GM23338 (cell line): ENCODE results near the gene CANT1. TPM values are rescaled to one million over a fixed set of nuclear protein-coding genes. Genes with fewer than 3 reads are reported as not detected.

Experiments
- ATAC-seq: fragments of 200-7000 bp; cut with Tn5 transposase; 3 replicates; pipeline ENCODE4 v1.9.1; 2020
- DNase-seq: peaks from one replicate; pipeline ENCODE4 v3.0.0-alpha.2; 2015; ENCODE audit warnings: low spot score
- H2AFZ ChIP-seq: fragments of 200-600 bp; sonication (generic); 2 replicates; pipeline ENCODE4 v1.8.0; 2016; ENCODE audit warnings: antibody characterized with exemption, mild to moderate bottlenecking, moderate library complexity
- H3F3A ChIP-seq: fragments of 200-600 bp; sonication (generic); replicated peaks from 2 replicates; pipeline ENCODE4 v1.8.0; 2017; ENCODE audit warnings: antibody characterized with exemption, mixed run types, low read depth
- H3K27ac ChIP-seq: fragments of 200-600 bp; sonication (generic); 2 replicates; pipeline ENCODE4 v1.6.1; 2016; ENCODE audit warnings: low read depth
- H3K27me3 ChIP-seq: fragments of 200-600 bp; sonication (generic); 2 replicates; pipeline ENCODE4 v1.8.0; 2016; ENCODE audit warnings: mild to moderate bottlenecking, mixed run types, moderate library complexity; ENCODE audit not compliant: insufficient read depth
- H3K36me3 ChIP-seq: fragments of 200-600 bp; sonication (generic); 2 replicates; pipeline ENCODE4 v1.8.0; 2016; ENCODE audit warnings: mild to moderate bottlenecking; ENCODE audit not compliant: insufficient read depth
- H3K4me1 ChIP-seq: fragments of 200-600 bp; sonication (generic); 2 replicates; pipeline ENCODE4 v1.8.0; 2016; ENCODE audit warnings: mild to moderate bottlenecking, moderate library complexity; ENCODE audit not compliant: insufficient read depth
- H3K4me2 ChIP-seq: fragments of 200-600 bp; sonication (generic); 2 replicates; pipeline ENCODE4 v1.7.1; 2017; ENCODE audit warnings: mixed run types
- H3K4me3 ChIP-seq: fragments of 200-600 bp; sonication (generic); 2 replicates; pipeline ENCODE4 v1.6.1; 2016; ENCODE audit warnings: mixed run types
- H3K79me2 ChIP-seq: fragments of 200-600 bp; sonication (generic); replicated peaks from 2 replicates; pipeline ENCODE4 v1.8.0; 2017; ENCODE audit warnings: mild to moderate bottlenecking; ENCODE audit not compliant: insufficient read depth
- H3K9me2 ChIP-seq: fragments of 200-600 bp; sonication (generic); 2 replicates; pipeline ENCODE4 v1.8.0; 2017; ENCODE audit not compliant: insufficient read depth
- H4K20me1 ChIP-seq: fragments of 200-600 bp; sonication (generic); replicated peaks from 2 replicates; pipeline ENCODE4 v1.8.0; 2017; ENCODE audit warnings: mild to moderate bottlenecking; ENCODE audit not compliant: insufficient read depth
- H3K27ac Mint-ChIP-seq: 2 replicates; pipeline ENCODE4 v1.8.0; 2020; ENCODE audit warnings: inconsistent platforms, mild to moderate bottlenecking, moderate library complexity, mixed read lengths
- H3K27me3 Mint-ChIP-seq: 3 replicates; pipeline ENCODE4 v1.8.0; 2022; ENCODE audit warnings: low read depth, mild to moderate bottlenecking, moderate library complexity, mixed read lengths, inconsistent platforms; ENCODE audit not compliant: insufficient read depth, poor library complexity
- H3K36me3 Mint-ChIP-seq: 3 replicates; pipeline ENCODE4 v1.8.0; 2021; ENCODE audit warnings: low read depth, mild to moderate bottlenecking, inconsistent platforms, moderate library complexity, mixed read lengths
- H3K4me1 Mint-ChIP-seq: 3 replicates; pipeline ENCODE4 v1.8.0; 2020; ENCODE audit warnings: mild to moderate bottlenecking, inconsistent platforms, mixed read lengths
- H3K4me3 Mint-ChIP-seq: 3 replicates; pipeline ENCODE4 v1.8.0; 2021; ENCODE audit warnings: moderate library complexity, mild to moderate bottlenecking, inconsistent platforms, mixed read lengths
- H3K9me3 Mint-ChIP-seq: 3 replicates; pipeline ENCODE4 v1.8.0; 2020; ENCODE audit warnings: moderate library complexity, mild to moderate bottlenecking, inconsistent platforms, mixed read lengths
- CREB1 ChIP-seq: fragments of 250-450 bp; sonication (Bioruptor Pico); IDR thresholded peaks from 2 replicates; pipeline ENCODE4 v1.5.0; 2020; ENCODE audit warnings: low read depth, mild to moderate bottlenecking, moderate library complexity
- CTCF ChIP-seq, 2 experiments: fragments of 200-600 bp in 1 of 2; sonication (generic) in 1 of 2; conservative IDR thresholded peaks; 2 replicates each; pipeline versions ENCODE4 v1.5.1 to v1.6.1; 2016 to 2017; ENCODE audit warnings: antibody characterized with exemption in 2 of 2, low read depth in 2 of 2, mild to moderate bottlenecking in 2 of 2, moderate library complexity in 1 of 2
- EZH2 ChIP-seq: fragments of 200-600 bp; sonication (generic); IDR thresholded peaks from one replicate; pipeline ENCODE4 v1.8.0; 2017; ENCODE audit warnings: antibody characterized with exemption, mild to moderate bottlenecking, low read depth; ENCODE audit not compliant: unreplicated experiment
- EZH2phosphoT487 ChIP-seq: fragments of 200-600 bp; sonication (generic); IDR thresholded peaks from one replicate; pipeline ENCODE4 v1.8.1; 2018; ENCODE audit warnings: antibody characterized with exemption; ENCODE audit not compliant: unreplicated experiment
- JUNB ChIP-seq: IDR thresholded peaks from one replicate; pipeline ENCODE4 v1.6.1; 2016; ENCODE audit warnings: antibody characterized with exemption; ENCODE audit not compliant: unreplicated experiment
- STAT1 ChIP-seq: IDR thresholded peaks from one replicate; pipeline ENCODE4 v1.6.1; 2016; ENCODE audit warnings: antibody characterized with exemption; ENCODE audit not compliant: unreplicated experiment
- ZNF114 ChIP-seq: fragments of 250-450 bp; sonication (Bioruptor Pico); IDR thresholded peaks from 2 replicates; pipeline ENCODE4 v1.5.0; 2020; ENCODE audit warnings: mild to moderate bottlenecking, moderate library complexity
- ZNF331 ChIP-seq: fragments of 250-450 bp; sonication (Bioruptor Pico); IDR thresholded peaks from 2 replicates; pipeline ENCODE4 v1.5.0; 2020; ENCODE audit warnings: low read depth, mild to moderate bottlenecking, moderate library complexity
- polyA plus RNA-seq: library from polyadenylated mRNA; unstranded; fragments of >200 nt; fragmentation: Nextera tagmentation; extraction: Ambion mirVana; gene quantifications from 2 replicates; pipeline ENCODE4 v1.2.1, GENCODE V29; 2016
- total RNA-seq: library from RNA; depleted of rRNA; stranded (reverse); fragments of >200 nt; shearing (Covaris generic); gene quantifications from 2 replicates; pipeline ENCODE4 v1.2.3, GENCODE V29; 2014
- TF ChIP-seq, protein P1 (sequence below): IDR thresholded peaks from 2 replicates; pipeline ENCODE4 v1.6.1; 2016; ENCODE audit warnings: antibody characterized with exemption
- TF ChIP-seq, protein P2 (sequence below): IDR thresholded peaks from one replicate; pipeline ENCODE4 v1.6.1; 2018; ENCODE audit warnings: antibody characterized with exemption; ENCODE audit not compliant: unreplicated experiment

The CANT1 gene
- total and polyA plus RNA-seq, 2 experiments from 2014 or later, result 5.9 to 38.8 TPM

DNA sequence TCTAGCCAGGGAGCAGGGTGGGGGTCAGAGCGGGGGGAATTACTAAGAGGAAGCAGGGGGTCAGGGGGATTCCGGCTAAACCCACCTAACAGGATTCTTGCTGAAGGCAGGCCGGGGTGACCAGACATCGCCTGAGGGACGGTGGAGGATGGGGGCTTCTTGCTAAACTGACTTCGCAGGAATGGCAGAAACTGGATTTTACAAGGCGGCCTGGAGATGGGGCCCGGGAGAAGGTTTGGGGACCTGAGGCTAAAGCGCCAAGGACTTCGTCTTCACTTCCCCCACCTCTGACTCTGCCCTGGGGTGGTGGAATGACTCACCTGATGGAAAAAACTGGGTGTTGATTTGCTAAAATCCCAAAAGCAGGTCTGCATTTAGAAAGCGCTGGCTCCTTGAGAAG, 53.3 kb downstream of the CANT1 start (continued):
- no peak for TF ChIP-seq CTCF (conservative IDR thresholded peaks at IDR 0.05; ENCODE audit: low read depth in 2 of 2)

- H3K36me3 Mint-ChIP-seq, result peaks cover 11% of the 10 kb centered on the region; the same call in 2 of the 3 replicates
- Histone ChIP-seq H3K4me2 (no peak overlapping the region), H3K27ac (no peak overlapping the region), H3F3A (no peaks in the 10 kb centered on the region), H3K4me1 (no peaks in the 10 kb centered on the region), H3K79me2 (no peaks in the 10 kb centered on the region), H3K9me2 (no peaks in the 10 kb centered on the region), H4K20me1 (no peaks in the 10 kb centered on the region; the same call in 1 of the 2 replicates), H3K4me3 (no peak overlapping the region), H3K27me3 (no peaks in the 10 kb centered on the region), H2AFZ (no peak overlapping the region), H3K36me3 (no peaks in the 10 kb centered on the region)
- H3K9me3 Mint-ChIP-seq, result peaks cover 19% of the 10 kb centered on the region
- no peak overlapping the region for H3K27ac Mint-ChIP-seq
- DNase-seq (no peak), ATAC-seq (no peak)
- H3K4me1 Mint-ChIP-seq, result peaks cover 7% of the 10 kb centered on the region; the same call in 2 of the 3 replicates
- H3K4me3 Mint-ChIP-seq, result no peak overlapping the region
- peaks cover 10% of the 10 kb centered on the region for H3K27me3 Mint-ChIP-seq
- TF ChIP-seq CTCF (conservative IDR thresholded peaks at IDR 0.05; ENCODE audit: low read depth in 2 of 2) (no peak), EZH2phosphoT487 (no peak), ZNF331 (CRISPR knock-in tag) (no peak), CREB1 (CRISPR knock-in tag) (no peak), STAT1 (no peak), ZNF114 (no peak), JUNB (no peak), EZH2 (no peak)
- TF ChIP-seq, protein P1, sequence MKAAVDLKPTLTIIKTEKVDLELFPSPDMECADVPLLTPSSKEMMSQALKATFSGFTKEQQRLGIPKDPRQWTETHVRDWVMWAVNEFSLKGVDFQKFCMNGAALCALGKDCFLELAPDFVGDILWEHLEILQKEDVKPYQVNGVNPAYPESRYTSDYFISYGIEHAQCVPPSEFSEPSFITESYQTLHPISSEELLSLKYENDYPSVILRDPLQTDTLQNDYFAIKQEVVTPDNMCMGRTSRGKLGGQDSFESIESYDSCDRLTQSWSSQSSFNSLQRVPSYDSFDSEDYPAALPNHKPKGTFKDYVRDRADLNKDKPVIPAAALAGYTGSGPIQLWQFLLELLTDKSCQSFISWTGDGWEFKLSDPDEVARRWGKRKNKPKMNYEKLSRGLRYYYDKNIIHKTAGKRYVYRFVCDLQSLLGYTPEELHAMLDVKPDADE, result no peak
- TF ChIP-seq, protein P2, sequence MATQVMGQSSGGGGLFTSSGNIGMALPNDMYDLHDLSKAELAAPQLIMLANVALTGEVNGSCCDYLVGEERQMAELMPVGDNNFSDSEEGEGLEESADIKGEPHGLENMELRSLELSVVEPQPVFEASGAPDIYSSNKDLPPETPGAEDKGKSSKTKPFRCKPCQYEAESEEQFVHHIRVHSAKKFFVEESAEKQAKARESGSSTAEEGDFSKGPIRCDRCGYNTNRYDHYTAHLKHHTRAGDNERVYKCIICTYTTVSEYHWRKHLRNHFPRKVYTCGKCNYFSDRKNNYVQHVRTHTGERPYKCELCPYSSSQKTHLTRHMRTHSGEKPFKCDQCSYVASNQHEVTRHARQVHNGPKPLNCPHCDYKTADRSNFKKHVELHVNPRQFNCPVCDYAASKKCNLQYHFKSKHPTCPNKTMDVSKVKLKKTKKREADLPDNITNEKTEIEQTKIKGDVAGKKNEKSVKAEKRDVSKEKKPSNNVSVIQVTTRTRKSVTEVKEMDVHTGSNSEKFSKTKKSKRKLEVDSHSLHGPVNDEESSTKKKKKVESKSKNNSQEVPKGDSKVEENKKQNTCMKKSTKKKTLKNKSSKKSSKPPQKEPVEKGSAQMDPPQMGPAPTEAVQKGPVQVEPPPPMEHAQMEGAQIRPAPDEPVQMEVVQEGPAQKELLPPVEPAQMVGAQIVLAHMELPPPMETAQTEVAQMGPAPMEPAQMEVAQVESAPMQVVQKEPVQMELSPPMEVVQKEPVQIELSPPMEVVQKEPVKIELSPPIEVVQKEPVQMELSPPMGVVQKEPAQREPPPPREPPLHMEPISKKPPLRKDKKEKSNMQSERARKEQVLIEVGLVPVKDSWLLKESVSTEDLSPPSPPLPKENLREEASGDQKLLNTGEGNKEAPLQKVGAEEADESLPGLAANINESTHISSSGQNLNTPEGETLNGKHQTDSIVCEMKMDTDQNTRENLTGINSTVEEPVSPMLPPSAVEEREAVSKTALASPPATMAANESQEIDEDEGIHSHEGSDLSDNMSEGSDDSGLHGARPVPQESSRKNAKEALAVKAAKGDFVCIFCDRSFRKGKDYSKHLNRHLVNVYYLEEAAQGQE, result no peak
These were observed 54.9 kb downstream of the CANT1 start for GRCh38 chr17:78954684-78955083.
